HCT116 (cell line): Measurements from ENCODE around the gene MPHOSPH6. TPM values are rescaled to one million over a fixed set of nuclear protein-coding genes. Genes with fewer than 3 reads are reported as not detected.

Experiments
- ATAC-seq: fragments of 200-7000 bp; cut with Tn5 transposase; 2 replicates; pipeline ENCODE4 v1.9.1; 2020; ENCODE audit warnings: mild to moderate bottlenecking, moderate library complexity
- BruUV-seq: library from RNA; stranded (reverse); fragments of 400-500 nt; replicated peaks from 2 replicates; lab custom pipeline; 2021; lab: Mats Ljungman, UMichigan
- CTCF ChIA-PET: fragments of 300-600 bp; sonication (Branson Sonifier 250); formaldehyde crosslinking; loops from one replicate; lab custom pipeline; 2021; ENCODE audit warnings: antibody characterized with exemption; lab: Charles Lee
- POLR2A ChIA-PET: fragments of 300-600, 350-600 bp; sonication (Branson Sonifier 250); formaldehyde crosslinking; loops from one replicate; lab custom pipeline; 2021; ENCODE audit warnings: antibody characterized with exemption; lab: Charles Lee
- RAD21 ChIA-PET, 2 experiments: fragments of 300-600 bp; sonication (Branson Sonifier 250); formaldehyde crosslinking; loops; one replicate each; lab custom pipeline; 2023; ENCODE audit warnings: low total read pairs in 2 of 2; ENCODE audit not compliant: uncharacterized antibody in 2 of 2, unreplicated experiment in 2 of 2, low non-redundant PET in 1 of 2; lab: Charles Lee
- DNase-seq: peaks from one replicate; pipeline ENCODE4 v3.0.0-alpha.2; 2010; ENCODE audit warnings: low read depth, low spot score
- H2AFZ ChIP-seq: fragments of 200-600 bp; shearing (Covaris generic), sonication (generic); 2 replicates; pipeline ENCODE4 v1.6.1; 2017; ENCODE audit warnings: low read depth, mixed run types, mixed read lengths, antibody characterized with exemption, low read length; ENCODE audit not compliant: poor library complexity, severe bottlenecking
- H3K27ac ChIP-seq: 2 replicates; pipeline ENCODE4 v1.5.1; 2012; ENCODE audit warnings: low read depth, low read length
- H3K27me3 ChIP-seq: fragments of 200-600 bp; sonication (generic); 2 replicates; pipeline ENCODE4 v1.6.1; 2016; ENCODE audit warnings: mixed run types, low read length, mixed read lengths; ENCODE audit not compliant: insufficient read depth
- H3K36me3 ChIP-seq, 2 experiments: fragments of 200-500 bp in 1 of 2; fragments of 200-600 bp in 1 of 2; sonication (Bioruptor generic) in 1 of 2; sonication (generic) in 1 of 2; 2 replicates each; pipeline versions ENCODE4 v1.5.1 to v1.6.1; 2014 to 2016; ENCODE audit warnings: low read length in 2 of 2, inconsistent platforms in 1 of 2, mixed read lengths in 1 of 2, mixed run types in 1 of 2; ENCODE audit not compliant: insufficient read depth in 2 of 2, control insufficient read depth in 1 of 2
- H3K4me1 ChIP-seq, 2 experiments: fragments of 200-600 bp in 1 of 2; sonication (generic) in 1 of 2; 2 replicates each; pipeline versions ENCODE4 v1.5.1 to v1.6.1; 2012 to 2017; ENCODE audit warnings: low read length in 2 of 2, inconsistent platforms in 1 of 2, mild to moderate bottlenecking in 1 of 2, mixed read lengths in 1 of 2, mixed run types in 1 of 2, moderate library complexity in 1 of 2; ENCODE audit not compliant: insufficient read depth in 2 of 2, control insufficient read depth in 1 of 2
- H3K4me2 ChIP-seq: fragments of 200-600 bp; sonication (generic); 2 replicates; pipeline ENCODE4 v1.6.1; 2017; ENCODE audit warnings: mixed run types, low read length, mixed read lengths
- H3K4me3 ChIP-seq, 2 experiments: fragments of 200-600 bp in 1 of 2; sonication (generic) in 1 of 2; replicated peaks in 1 of 2; 2 replicates each; pipeline ENCODE4 v1.5.1; 2011 to 2016; ENCODE audit warnings: low read length in 2 of 2, control low read depth in 1 of 2, low read depth in 1 of 2, mild to moderate bottlenecking in 1 of 2, mixed read lengths in 1 of 2, mixed run types in 1 of 2
- H3K79me2 ChIP-seq: fragments of 200-600 bp; sonication (generic); 2 replicates; pipeline ENCODE4 v1.6.1; 2017; ENCODE audit warnings: mild to moderate bottlenecking, mixed run types, low read length, moderate library complexity, mixed read lengths; ENCODE audit not compliant: insufficient read depth
- H3K9ac ChIP-seq: fragments of 200-600 bp; sonication (generic); 2 replicates; pipeline ENCODE4 v1.6.1; 2016; ENCODE audit warnings: low read length, mixed read lengths
- H3K9me2 ChIP-seq: fragments of 200-600 bp; sonication (generic), shearing (Covaris generic); 2 replicates; pipeline ENCODE4 v1.6.1; 2017; ENCODE audit warnings: mixed run types, mild to moderate bottlenecking, moderate library complexity; ENCODE audit not compliant: insufficient read depth
- H3K9me3 ChIP-seq, 2 experiments: fragments of 200-500 bp in 1 of 2; fragments of 200-600 bp in 1 of 2; sonication (Bioruptor generic) in 1 of 2; sonication (generic) in 1 of 2; 2 replicates each; pipeline ENCODE4 v1.6.1; 2014 to 2017; ENCODE audit warnings: low read length in 2 of 2, mixed read lengths in 2 of 2, inconsistent platforms in 1 of 2, low read depth in 1 of 2, mild to moderate bottlenecking in 1 of 2, mixed run types in 1 of 2, moderate library complexity in 1 of 2; ENCODE audit not compliant: control insufficient read depth in 1 of 2, insufficient read depth in 1 of 2
- H4K20me1 ChIP-seq: fragments of 200-600 bp; sonication (generic), shearing (Covaris generic); 2 replicates; pipeline ENCODE4 v1.6.1; 2017; ENCODE audit warnings: mixed run types, mild to moderate bottlenecking, moderate library complexity; ENCODE audit not compliant: insufficient read depth
- ATF3 ChIP-seq: IDR thresholded peaks from 2 replicates; pipeline ENCODE4 v1.6.1; 2012
- EGR1 ChIP-seq: IDR thresholded peaks from 2 replicates; pipeline ENCODE4 v1.6.1; 2012; ENCODE audit warnings: low read depth
- EZH2 ChIP-seq: fragments of 200-600 bp; sonication (generic); IDR thresholded peaks from 2 replicates; pipeline ENCODE4 v1.6.1; 2017; ENCODE audit warnings: antibody characterized with exemption, mixed run types
- FOSL1 ChIP-seq: IDR thresholded peaks from 2 replicates; pipeline ENCODE4 v1.6.1; 2012; ENCODE audit warnings: low read depth
- POLR2A ChIP-seq: IDR thresholded peaks from 2 replicates; pipeline ENCODE4 v1.7.0; 2011; ENCODE audit warnings: borderline replicate concordance; ENCODE audit not compliant: insufficient read depth, insufficient read length; ENCODE audit errors: extremely low read depth
- RAD21 ChIP-seq: IDR thresholded peaks from 2 replicates; pipeline ENCODE4 v1.6.1; 2012; ENCODE audit warnings: low read depth, mild to moderate bottlenecking
- ZFX ChIP-seq: fragments of 450-650 bp; IDR thresholded peaks from 2 replicates; pipeline ENCODE4 v1.6.1; 2017
- intact Hi-C: fragments of 100-400 bp; cut with micrococcal nuclease; formaldehyde crosslinking; loops from 2 replicates; pipeline ENCODE4 v1.10.0; 2022
- total RNA-seq: library from RNA; stranded (reverse); gene quantifications from one replicate; pipeline ENCODE4 v1.2.1, GENCODE V29; 2021; ENCODE audit not compliant: unreplicated experiment
- TF ChIP-seq, protein P1 (sequence below): IDR thresholded peaks from 2 replicates; pipeline ENCODE4 v1.6.1; 2012; ENCODE audit warnings: low read depth

The MPHOSPH6 gene
- total RNA-seq, 1 experiment from 2014 or later, result 52.2 TPM

- Histone ChIP-seq H3K9me2 (no peaks in the 10 kb centered on the region), H3K9ac (no peak overlapping the region), H3K79me2 (peaks cover 62% of the 10 kb centered on the region)
- TF ChIP-seq POLR2A (no peak), ATF3 (no peak)
- TF ChIP-seq, all 23 proteins: peak for 0
- ChIA-PET RAD21 (no interaction called here), CTCF (no interaction called here), POLR2A (no interaction called here)
- Histone ChIP-seq H3K27ac (no peak overlapping the region), H3K27me3 (peaks cover 17% of the 10 kb centered on the region), H4K20me1 (no peaks in the 10 kb centered on the region), H3K4me3 (no peak overlapping the region), H3K4me2 (no peak overlapping the region), H2AFZ (no peak overlapping the region), H3K9me3 (no peaks in the 10 kb centered on the region), H3K4me1 (peaks cover 5 to 13% of the 10 kb centered on the region in 2 experiments; a peak in 3 of 4 replicates), H3K36me3 (peaks cover 19 to 40% of the 10 kb centered on the region in 2 experiments)
- BruUV-seq, result no TSS peak
- intact Hi-C loops, result no loop called here
- ATAC-seq, result no peak
- no peak for DNase-seq
These were observed 2.4 kb downstream of the MPHOSPH6 start for GRCh38 chr16:82167670-82168069.

- no peaks in the 10 kb centered on the region for H3K9me2 ChIP-seq
- DNase-seq (no peak), ATAC-seq (no peak)
- H4K20me1 ChIP-seq, result 0 out of 2 replicates have a peak, but pooled peaks cover 1% of the 10 kb centered on the region
- H3K4me2 ChIP-seq, result no peak overlapping the region
- no peaks in the 10 kb centered on the region for H3K9me3 ChIP-seq
- H3K9ac ChIP-seq, result no peak overlapping the region
- intact Hi-C loops, result no loop called here
- H3K36me3 ChIP-seq, result peaks cover 36 to 41% of the 10 kb centered on the region in 2 experiments
- RAD21 ChIA-PET, result no interaction called here
- POLR2A ChIA-PET, result no interaction called here
- H2AFZ ChIP-seq, result no peak overlapping the region
- no peak overlapping the region for H3K27ac ChIP-seq
- H3K79me2 ChIP-seq, result peaks cover 70% of the 10 kb centered on the region
- no peak overlapping the region for H3K4me3 ChIP-seq
- H3K27me3 ChIP-seq, result no peaks in the 10 kb centered on the region
- CTCF ChIA-PET, result no interaction called here
- TF ChIP-seq, protein P1, sequence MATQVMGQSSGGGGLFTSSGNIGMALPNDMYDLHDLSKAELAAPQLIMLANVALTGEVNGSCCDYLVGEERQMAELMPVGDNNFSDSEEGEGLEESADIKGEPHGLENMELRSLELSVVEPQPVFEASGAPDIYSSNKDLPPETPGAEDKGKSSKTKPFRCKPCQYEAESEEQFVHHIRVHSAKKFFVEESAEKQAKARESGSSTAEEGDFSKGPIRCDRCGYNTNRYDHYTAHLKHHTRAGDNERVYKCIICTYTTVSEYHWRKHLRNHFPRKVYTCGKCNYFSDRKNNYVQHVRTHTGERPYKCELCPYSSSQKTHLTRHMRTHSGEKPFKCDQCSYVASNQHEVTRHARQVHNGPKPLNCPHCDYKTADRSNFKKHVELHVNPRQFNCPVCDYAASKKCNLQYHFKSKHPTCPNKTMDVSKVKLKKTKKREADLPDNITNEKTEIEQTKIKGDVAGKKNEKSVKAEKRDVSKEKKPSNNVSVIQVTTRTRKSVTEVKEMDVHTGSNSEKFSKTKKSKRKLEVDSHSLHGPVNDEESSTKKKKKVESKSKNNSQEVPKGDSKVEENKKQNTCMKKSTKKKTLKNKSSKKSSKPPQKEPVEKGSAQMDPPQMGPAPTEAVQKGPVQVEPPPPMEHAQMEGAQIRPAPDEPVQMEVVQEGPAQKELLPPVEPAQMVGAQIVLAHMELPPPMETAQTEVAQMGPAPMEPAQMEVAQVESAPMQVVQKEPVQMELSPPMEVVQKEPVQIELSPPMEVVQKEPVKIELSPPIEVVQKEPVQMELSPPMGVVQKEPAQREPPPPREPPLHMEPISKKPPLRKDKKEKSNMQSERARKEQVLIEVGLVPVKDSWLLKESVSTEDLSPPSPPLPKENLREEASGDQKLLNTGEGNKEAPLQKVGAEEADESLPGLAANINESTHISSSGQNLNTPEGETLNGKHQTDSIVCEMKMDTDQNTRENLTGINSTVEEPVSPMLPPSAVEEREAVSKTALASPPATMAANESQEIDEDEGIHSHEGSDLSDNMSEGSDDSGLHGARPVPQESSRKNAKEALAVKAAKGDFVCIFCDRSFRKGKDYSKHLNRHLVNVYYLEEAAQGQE, result no peak
- no peak for TF ChIP-seq EGR1
- TF ChIP-seq EZH2, result no peak
- no peak for TF ChIP-seq POLR2A
- TF ChIP-seq ATF3, result no peak
- TF ChIP-seq ZFX, result no peak
- no peak for TF ChIP-seq RAD21
- no peak for TF ChIP-seq FOSL1
- H3K4me1 ChIP-seq, result no peaks in the 10 kb centered on the region
- no TSS peak for BruUV-seq
These were observed 9.8 kb downstream of the MPHOSPH6 start for GRCh38 chr16:82160226-82160625.
